SHP77 (cell line): ENCODE measurements around the gene TTC7B.

Experiments used
- DNase-seq, 2 experiments: peaks; one replicate each; lab custom pipeline; 2025; lab: John Stamatoyannopoulos, UW

Gene TTC7B

GRCh38 chr14:90545966-90546751, 270.1 kb downstream of the TTC7B start:
- DNase-seq: peak in 1 of 2 experiments; percentile 27

GRCh38 chr14:90545382-90545781, 270.8 kb downstream of the TTC7B start:
- DNase-seq: no peak

GRCh38 chr14:90544971-90545370, 271.3 kb downstream of the TTC7B start:
- DNase-seq: no peak

GRCh38 chr14:90544566-90544965, 271.7 kb downstream of the TTC7B start:
- no peak for DNase-seq

- no peak for DNase-seq
These were observed 272.4 kb downstream of the TTC7B start for GRCh38 chr14:90543876-90544275.

GRCh38 chr14:90541076-90541634, 275.1 kb downstream of the TTC7B start:
- DNase-seq: no peak

- DNase-seq: no peak
These were observed 275.8 kb downstream of the TTC7B start for GRCh38 chr14:90540437-90540836.

- DNase-seq: no peak
These were observed 276.2 kb downstream of the TTC7B start for GRCh38 chr14:90539996-90540395.

GRCh38 chr14:90539496-90539775, 276.8 kb downstream of the TTC7B start:
- no peak for DNase-seq

- no peak for DNase-seq
These were observed 277.3 kb downstream of the TTC7B start for GRCh38 chr14:90538716-90539495.

- DNase-seq: no peak
These were observed 278.1 kb downstream of the TTC7B start for GRCh38 chr14:90538095-90538494.

GRCh38 chr14:90536511-90537191, 279.6 kb downstream of the TTC7B start:
- DNase-seq: no peak

GRCh38 chr14:90536092-90536491, 280.1 kb downstream of the TTC7B start:
- no peak for DNase-seq

- no peak for DNase-seq
These were observed 280.6 kb downstream of the TTC7B start for GRCh38 chr14:90535556-90536090.

- no peak for DNase-seq
These were observed 281.2 kb downstream of the TTC7B start for GRCh38 chr14:90534838-90535555.

GRCh38 chr14:90534091-90534837, 282.0 kb downstream of the TTC7B start:
- DNase-seq: no peak

GRCh38 chr14:90533591-90534021, 282.6 kb downstream of the TTC7B start:
- DNase-seq: no peak

GRCh38 chr14:90532826-90533525, 283.3 kb downstream of the TTC7B start:
- no peak for DNase-seq

- no peak for DNase-seq
These were observed 284.7 kb downstream of the TTC7B start for GRCh38 chr14:90531497-90531896.

GRCh38 chr14:90530523-90530922, 285.7 kb downstream of the TTC7B start:
- no peak for DNase-seq
